ENCODE results near the gene GPBP1. TPM values are rescaled to one million over a fixed set of nuclear protein-coding genes. Genes with fewer than 3 reads are reported as not detected.

Gene GPBP1
- total RNA-seq, 1 experiment from 2014 or later = 105 TPM

DNA sequence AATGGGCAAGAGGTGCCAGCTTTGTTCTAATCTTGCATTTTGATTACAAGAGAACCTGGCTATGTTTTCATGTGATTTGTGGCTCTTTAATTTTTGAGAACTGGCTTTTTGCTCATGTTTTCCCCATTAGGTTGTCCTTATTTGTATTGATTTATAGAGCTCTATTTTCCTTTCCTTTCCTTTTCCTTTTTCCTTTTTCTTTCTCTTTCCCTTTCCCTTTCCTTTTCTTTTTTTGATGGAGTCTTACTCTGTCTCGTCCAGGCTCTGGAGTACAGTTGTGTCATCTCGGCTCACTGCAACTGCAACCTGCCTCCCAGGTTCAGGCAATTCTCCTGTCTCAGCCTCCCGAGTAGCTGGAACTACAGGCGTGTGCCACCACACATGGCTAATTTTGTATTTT is 55.5 kb downstream of the GPBP1 start:
- no peak for DNase-seq
- peaks cover 52% of the 10 kb centered on the region for H3K36me3 Mint-ChIP-seq (ENCODE audit: insufficient read depth, unreplicated experiment)
- H3K27ac Mint-ChIP-seq (ENCODE audit: unreplicated experiment) = no peak overlapping the region
- H3K27me3 Mint-ChIP-seq (ENCODE audit: unreplicated experiment) = no peaks in the 10 kb centered on the region
- H3K4me3 Mint-ChIP-seq (ENCODE audit: low read depth, unreplicated experiment) = no peak overlapping the region
- CTCF ChIA-PET = interaction anchor here (0.7 kb wide), 1 partner anchor 84 kb away, joined by 3 read pairs; no protein-coding TSS in a partner anchor
- TF ChIP-seq, protein P1, sequence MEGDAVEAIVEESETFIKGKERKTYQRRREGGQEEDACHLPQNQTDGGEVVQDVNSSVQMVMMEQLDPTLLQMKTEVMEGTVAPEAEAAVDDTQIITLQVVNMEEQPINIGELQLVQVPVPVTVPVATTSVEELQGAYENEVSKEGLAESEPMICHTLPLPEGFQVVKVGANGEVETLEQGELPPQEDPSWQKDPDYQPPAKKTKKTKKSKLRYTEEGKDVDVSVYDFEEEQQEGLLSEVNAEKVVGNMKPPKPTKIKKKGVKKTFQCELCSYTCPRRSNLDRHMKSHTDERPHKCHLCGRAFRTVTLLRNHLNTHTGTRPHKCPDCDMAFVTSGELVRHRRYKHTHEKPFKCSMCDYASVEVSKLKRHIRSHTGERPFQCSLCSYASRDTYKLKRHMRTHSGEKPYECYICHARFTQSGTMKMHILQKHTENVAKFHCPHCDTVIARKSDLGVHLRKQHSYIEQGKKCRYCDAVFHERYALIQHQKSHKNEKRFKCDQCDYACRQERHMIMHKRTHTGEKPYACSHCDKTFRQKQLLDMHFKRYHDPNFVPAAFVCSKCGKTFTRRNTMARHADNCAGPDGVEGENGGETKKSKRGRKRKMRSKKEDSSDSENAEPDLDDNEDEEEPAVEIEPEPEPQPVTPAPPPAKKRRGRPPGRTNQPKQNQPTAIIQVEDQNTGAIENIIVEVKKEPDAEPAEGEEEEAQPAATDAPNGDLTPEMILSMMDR (IDR thresholded peaks at IDR 0.05; ENCODE audit: unreplicated experiment) = no peak
- peaks cover 20% of the 10 kb centered on the region for H3K4me1 Mint-ChIP-seq (ENCODE audit: low read depth, unreplicated experiment)
- intact Hi-C loops (cut with micrococcal nuclease; ENCODE audit: unreplicated experiment) = no loop called here
- BruUV-seq (replicated peaks) = no TSS peak
- H3K9me3 Mint-ChIP-seq (ENCODE audit: low read depth, unreplicated experiment) = peaks cover 8% of the 10 kb centered on the region

DNA sequence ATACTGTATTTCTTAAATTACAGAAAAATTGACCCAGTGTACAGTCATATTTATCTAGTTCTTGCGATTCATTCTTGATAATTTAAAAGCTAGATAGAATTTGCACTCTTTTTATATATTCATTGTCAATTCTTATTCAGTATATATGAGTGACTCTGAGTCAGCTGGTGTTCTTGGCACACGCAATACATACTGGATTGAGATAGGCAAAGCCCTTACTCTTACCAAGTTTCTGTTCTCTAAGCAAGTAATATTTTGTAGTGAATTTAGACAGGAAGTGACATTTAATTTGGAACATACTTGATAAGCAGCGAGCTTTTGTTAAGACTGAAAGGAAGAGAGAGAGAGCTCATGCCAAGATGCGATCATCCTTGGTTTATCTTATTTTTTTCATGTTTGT is 57.7 kb downstream of the GPBP1 start:
- CTCF ChIA-PET = no interaction called here
- H3K27ac Mint-ChIP-seq (ENCODE audit: unreplicated experiment) = no peak overlapping the region
- intact Hi-C loops (cut with micrococcal nuclease; ENCODE audit: unreplicated experiment) = no loop called here
- BruUV-seq (replicated peaks) = no TSS peak
- peaks cover 20% of the 10 kb centered on the region for H3K4me1 Mint-ChIP-seq (ENCODE audit: low read depth, unreplicated experiment)
- no peak overlapping the region for H3K4me3 Mint-ChIP-seq (ENCODE audit: low read depth, unreplicated experiment)
- H3K27me3 Mint-ChIP-seq (ENCODE audit: unreplicated experiment) = no peaks in the 10 kb centered on the region
- H3K9me3 Mint-ChIP-seq (ENCODE audit: low read depth, unreplicated experiment) = peaks cover 8% of the 10 kb centered on the region
- peaks cover 33% of the 10 kb centered on the region for H3K36me3 Mint-ChIP-seq (ENCODE audit: insufficient read depth, unreplicated experiment)
- no peak for DNase-seq
- TF ChIP-seq, protein P1 (IDR thresholded peaks at IDR 0.05; ENCODE audit: unreplicated experiment) = no peak

DNA sequence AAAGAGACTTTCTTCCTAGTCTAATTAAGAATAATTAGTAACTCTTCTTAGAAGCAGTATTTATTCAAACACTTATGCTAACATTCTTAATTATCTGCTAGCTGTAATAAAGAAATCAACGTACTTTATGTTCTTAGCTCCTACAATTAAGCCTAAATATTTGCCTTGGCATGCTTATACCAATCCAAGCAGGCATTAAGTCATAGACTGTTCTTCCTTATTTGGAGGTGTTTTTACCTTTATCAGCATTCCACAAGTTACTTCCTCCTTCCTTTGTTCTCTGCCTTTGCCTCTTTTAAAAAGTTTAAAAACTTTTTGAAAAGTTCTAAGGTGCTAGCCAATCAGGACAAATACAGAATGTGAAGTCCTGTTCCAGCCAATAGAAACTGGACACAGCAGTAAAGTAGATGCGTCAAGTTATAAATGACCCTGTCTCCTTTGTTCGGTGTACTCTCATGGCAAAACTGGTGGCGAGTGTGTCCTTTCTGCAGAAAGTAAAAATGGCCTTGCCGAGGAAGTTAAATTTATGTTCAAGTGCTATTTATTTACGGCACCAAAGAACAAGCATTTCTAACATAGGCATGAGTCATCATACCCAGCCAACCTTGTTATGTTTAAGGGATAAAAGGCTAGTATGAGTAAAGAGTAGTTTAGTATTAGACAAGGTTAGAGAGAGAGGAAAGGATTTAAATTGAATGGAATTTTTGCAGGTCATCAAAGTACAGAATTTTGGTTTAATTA is 58.6 kb downstream of the GPBP1 start:
- no TSS peak for BruUV-seq (replicated peaks)
- no peak for DNase-seq
- CTCF ChIA-PET = no interaction called here
- H3K4me1 Mint-ChIP-seq (ENCODE audit: low read depth, unreplicated experiment) = peaks cover 20% of the 10 kb centered on the region
- no peaks in the 10 kb centered on the region for H3K27me3 Mint-ChIP-seq (ENCODE audit: unreplicated experiment)
- H3K36me3 Mint-ChIP-seq (ENCODE audit: insufficient read depth, unreplicated experiment) = peaks cover 41% of the 10 kb centered on the region
- H3K9me3 Mint-ChIP-seq (ENCODE audit: low read depth, unreplicated experiment) = peaks cover 8% of the 10 kb centered on the region
- H3K27ac Mint-ChIP-seq (ENCODE audit: unreplicated experiment) = peak overlapping the region; percentile 25
- TF ChIP-seq, protein P1 (IDR thresholded peaks at IDR 0.05; ENCODE audit: unreplicated experiment) = no peak
- intact Hi-C loops (cut with micrococcal nuclease; ENCODE audit: unreplicated experiment) = no loop called here
- H3K4me3 Mint-ChIP-seq (ENCODE audit: low read depth, unreplicated experiment) = no peak overlapping the region

DNA sequence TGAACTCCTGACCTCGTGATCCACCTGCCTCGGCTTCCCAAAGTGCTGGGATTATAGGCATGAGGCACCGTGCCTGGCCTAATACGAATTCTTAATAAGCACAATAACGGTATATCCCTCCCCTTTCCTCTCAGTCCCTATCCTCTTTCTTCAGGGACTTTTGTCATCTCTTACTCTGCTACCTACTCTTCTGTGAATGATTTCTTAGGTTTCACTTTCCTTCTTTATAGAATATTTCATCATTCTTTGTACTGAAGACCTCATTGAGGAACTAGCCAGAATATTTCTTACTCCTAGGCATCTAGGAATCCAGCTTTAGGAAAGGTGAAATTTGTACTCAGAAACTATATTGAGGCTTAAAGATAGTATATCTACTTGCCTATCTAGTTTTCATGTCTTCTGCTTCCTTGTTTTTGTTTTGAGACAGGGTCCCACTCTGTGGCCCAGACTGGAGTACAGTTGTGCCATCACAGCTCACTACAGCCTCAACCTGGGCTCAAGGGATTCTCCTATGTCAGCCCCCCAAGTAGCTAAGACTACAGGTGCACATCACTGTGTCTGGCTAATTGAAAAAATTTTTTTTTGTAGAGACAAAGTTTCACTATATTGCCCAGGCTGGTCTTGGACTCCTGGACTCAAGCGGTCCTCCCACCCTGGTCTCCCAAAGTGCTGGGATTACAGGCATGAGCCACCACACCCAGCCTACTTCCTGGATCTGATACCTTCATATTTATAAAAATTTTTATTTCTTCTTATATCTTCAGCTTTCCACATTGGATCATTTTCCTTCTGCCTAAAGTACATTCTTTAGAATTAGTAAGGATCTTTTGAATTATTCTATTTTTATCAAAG is 69.7 kb downstream of the GPBP1 start:
- TF ChIP-seq, protein P1 (IDR thresholded peaks at IDR 0.05; ENCODE audit: unreplicated experiment) = no peak
- no peaks in the 10 kb centered on the region for H3K9me3 Mint-ChIP-seq (ENCODE audit: low read depth, unreplicated experiment)
- H3K27me3 Mint-ChIP-seq (ENCODE audit: unreplicated experiment) = no peaks in the 10 kb centered on the region
- no peaks in the 10 kb centered on the region for H3K4me1 Mint-ChIP-seq (ENCODE audit: low read depth, unreplicated experiment)
- H3K36me3 Mint-ChIP-seq (ENCODE audit: insufficient read depth, unreplicated experiment) = peaks cover 70% of the 10 kb centered on the region
- no peak overlapping the region for H3K4me3 Mint-ChIP-seq (ENCODE audit: low read depth, unreplicated experiment)
- DNase-seq = no peak
- CTCF ChIA-PET = no interaction called here
- H3K27ac Mint-ChIP-seq (ENCODE audit: unreplicated experiment) = peak overlapping the region; percentile 13
- no TSS peak for BruUV-seq (replicated peaks)
- intact Hi-C loops (cut with micrococcal nuclease; ENCODE audit: unreplicated experiment) = no loop called here

All from Calu3 (cell line).